ENCODE data around the gene ASTN2.

The ASTN2 gene

GRCh38 chr9:116951588-116952435, 463.0 kb downstream of the ASTN2 start:
- no peaks in the 10 kb centered on the region for H3K27me3 ChIP-seq (replicated peaks; ENCODE audit: insufficient read depth, low read length)
- no peak overlapping the region for H3K4me3 ChIP-seq (ENCODE audit: low read length)
- H3K9me2 ChIP-seq (replicated peaks; ENCODE audit: insufficient read depth, low read length), result no peaks in the 10 kb centered on the region
- TF ChIP-seq EZH2phosphoT487 (IDR thresholded peaks at IDR 0.05; ENCODE audit: low read length) (no peak), EZH2 (optimal IDR thresholded peaks at IDR 0.05; ENCODE audit: low read depth, low read length) (no peak)
- TF ChIP-seq, protein P1, sequence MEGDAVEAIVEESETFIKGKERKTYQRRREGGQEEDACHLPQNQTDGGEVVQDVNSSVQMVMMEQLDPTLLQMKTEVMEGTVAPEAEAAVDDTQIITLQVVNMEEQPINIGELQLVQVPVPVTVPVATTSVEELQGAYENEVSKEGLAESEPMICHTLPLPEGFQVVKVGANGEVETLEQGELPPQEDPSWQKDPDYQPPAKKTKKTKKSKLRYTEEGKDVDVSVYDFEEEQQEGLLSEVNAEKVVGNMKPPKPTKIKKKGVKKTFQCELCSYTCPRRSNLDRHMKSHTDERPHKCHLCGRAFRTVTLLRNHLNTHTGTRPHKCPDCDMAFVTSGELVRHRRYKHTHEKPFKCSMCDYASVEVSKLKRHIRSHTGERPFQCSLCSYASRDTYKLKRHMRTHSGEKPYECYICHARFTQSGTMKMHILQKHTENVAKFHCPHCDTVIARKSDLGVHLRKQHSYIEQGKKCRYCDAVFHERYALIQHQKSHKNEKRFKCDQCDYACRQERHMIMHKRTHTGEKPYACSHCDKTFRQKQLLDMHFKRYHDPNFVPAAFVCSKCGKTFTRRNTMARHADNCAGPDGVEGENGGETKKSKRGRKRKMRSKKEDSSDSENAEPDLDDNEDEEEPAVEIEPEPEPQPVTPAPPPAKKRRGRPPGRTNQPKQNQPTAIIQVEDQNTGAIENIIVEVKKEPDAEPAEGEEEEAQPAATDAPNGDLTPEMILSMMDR (IDR thresholded peaks at IDR 0.05; ENCODE audit: low read length), result no peak
- H3K36me3 ChIP-seq (replicated peaks; ENCODE audit: insufficient read depth, low read length), result no peaks in the 10 kb centered on the region
- H3K9ac ChIP-seq (ENCODE audit: low read length), result no peak overlapping the region
- no peaks in the 10 kb centered on the region for H4K20me1 ChIP-seq (ENCODE audit: insufficient read depth, low read length)
- no peaks in the 10 kb centered on the region for H3K79me2 ChIP-seq (ENCODE audit: low read length)
- H3F3A ChIP-seq (ENCODE audit: insufficient read depth, low read length), result no peaks in the 10 kb centered on the region
- no peak overlapping the region for H3K4me2 ChIP-seq (ENCODE audit: low read depth, low read length)
- H3K27ac ChIP-seq (ENCODE audit: low read length), result no peak overlapping the region
- no peak for DNase-seq
- no peaks in the 10 kb centered on the region for H3K4me1 ChIP-seq (ENCODE audit: low read length)
- no peak overlapping the region for H2AFZ ChIP-seq (ENCODE audit: low read length)
- no peaks in the 10 kb centered on the region for H3K9me3 ChIP-seq (replicated peaks; ENCODE audit: insufficient read depth, low read length)

GRCh38 chr9:116945817-116946216, 469.0 kb downstream of the ASTN2 start:
- TF ChIP-seq EZH2phosphoT487 (IDR thresholded peaks at IDR 0.05; ENCODE audit: low read length), result no peak
- TF ChIP-seq, protein P1 (IDR thresholded peaks at IDR 0.05; ENCODE audit: low read length), result no peak
- no peak for TF ChIP-seq EZH2 (optimal IDR thresholded peaks at IDR 0.05; ENCODE audit: low read depth, low read length)
- no peaks in the 10 kb centered on the region for H3K27me3 ChIP-seq (replicated peaks; ENCODE audit: insufficient read depth, low read length)
- H3K4me1 ChIP-seq (ENCODE audit: low read length), result no peaks in the 10 kb centered on the region
- H3K9me2 ChIP-seq (replicated peaks; ENCODE audit: insufficient read depth, low read length), result no peaks in the 10 kb centered on the region
- no peaks in the 10 kb centered on the region for H3K36me3 ChIP-seq (replicated peaks; ENCODE audit: insufficient read depth, low read length)
- no peak overlapping the region for H3K4me2 ChIP-seq (ENCODE audit: low read depth, low read length)
- no peaks in the 10 kb centered on the region for H3K79me2 ChIP-seq (ENCODE audit: low read length)
- H3K27ac ChIP-seq (ENCODE audit: low read length), result no peak overlapping the region
- H3K9ac ChIP-seq (ENCODE audit: low read length), result no peak overlapping the region
- no peaks in the 10 kb centered on the region for H3F3A ChIP-seq (ENCODE audit: insufficient read depth, low read length)
- H3K9me3 ChIP-seq (replicated peaks; ENCODE audit: insufficient read depth, low read length), result no peaks in the 10 kb centered on the region
- no peak overlapping the region for H3K4me3 ChIP-seq (ENCODE audit: low read length)
- H4K20me1 ChIP-seq (ENCODE audit: insufficient read depth, low read length), result no peaks in the 10 kb centered on the region
- no peak overlapping the region for H2AFZ ChIP-seq (ENCODE audit: low read length)
- DNase-seq, result no peak

GRCh38 chr9:116944714-116945534, 469.9 kb downstream of the ASTN2 start:
- H3K36me3 ChIP-seq (replicated peaks; ENCODE audit: insufficient read depth, low read length), result no peaks in the 10 kb centered on the region
- H3K9ac ChIP-seq (ENCODE audit: low read length), result no peak overlapping the region
- H3K9me2 ChIP-seq (replicated peaks; ENCODE audit: insufficient read depth, low read length), result no peaks in the 10 kb centered on the region
- H4K20me1 ChIP-seq (ENCODE audit: insufficient read depth, low read length), result no peaks in the 10 kb centered on the region
- no peaks in the 10 kb centered on the region for H3K79me2 ChIP-seq (ENCODE audit: low read length)
- DNase-seq, result no peak
- no peak overlapping the region for H3K4me3 ChIP-seq (ENCODE audit: low read length)
- H3F3A ChIP-seq (ENCODE audit: insufficient read depth, low read length), result no peaks in the 10 kb centered on the region
- H3K27ac ChIP-seq (ENCODE audit: low read length), result no peak overlapping the region
- no peak overlapping the region for H2AFZ ChIP-seq (ENCODE audit: low read length)
- H3K4me1 ChIP-seq (ENCODE audit: low read length), result no peaks in the 10 kb centered on the region
- no peak overlapping the region for H3K4me2 ChIP-seq (ENCODE audit: low read depth, low read length)
- H3K27me3 ChIP-seq (replicated peaks; ENCODE audit: insufficient read depth, low read length), result no peaks in the 10 kb centered on the region
- no peaks in the 10 kb centered on the region for H3K9me3 ChIP-seq (replicated peaks; ENCODE audit: insufficient read depth, low read length)
- TF ChIP-seq, protein P1 (IDR thresholded peaks at IDR 0.05; ENCODE audit: low read length), result no peak
- TF ChIP-seq EZH2 (optimal IDR thresholded peaks at IDR 0.05; ENCODE audit: low read depth, low read length) (no peak), EZH2phosphoT487 (IDR thresholded peaks at IDR 0.05; ENCODE audit: low read length) (no peak)

Measured in MM.1S (cell line).